Lung (tissue), 12 donors: ENCODE results near the gene GRAMD1A. TPM values are rescaled to one million over a fixed set of nuclear protein-coding genes. Genes with fewer than 3 reads are reported as not detected.
A peak's percentile ranks its signal among the peaks of the same experiment; 100 is the strongest.

Source experiments
- ATAC-seq: fragments of 200-7000 bp; cut with Tn5 transposase; one replicate; pipeline ENCODE4 v1.9.1; 2020; ENCODE audit warnings: moderate number of reproducible peaks; ENCODE audit not compliant: insufficient read depth, low FRiP score
- DNase-seq, 3 donors: peaks; one replicate each; pipeline ENCODE4 v3.0.0-alpha.2; 2013 to 2017
- H3K27ac ChIP-seq, 2 donors: one replicate each; pipeline ENCODE4 v1.5.1; 2013; ENCODE audit warnings: mild to moderate bottlenecking in 2 of 2, moderate library complexity in 2 of 2, control low read depth in 1 of 2, inconsistent platforms in 1 of 2, low read depth in 1 of 2, low read length in 1 of 2
- H3K27me3 ChIP-seq, 3 donors: one replicate each; pipeline ENCODE4 v1.5.1; 2013; ENCODE audit warnings: low read length in 2 of 3; ENCODE audit not compliant: control insufficient read depth in 3 of 3, insufficient read depth in 3 of 3
- H3K36me3 ChIP-seq, 4 donors: one replicate each; pipeline ENCODE4 v1.5.1; 2013; ENCODE audit warnings: low read length in 4 of 4, mild to moderate bottlenecking in 1 of 4, moderate library complexity in 1 of 4; ENCODE audit not compliant: control insufficient read depth in 4 of 4, insufficient read depth in 4 of 4
- H3K4me1 ChIP-seq, 5 donors: one replicate each; pipeline ENCODE4 v1.5.1; 2013; ENCODE audit warnings: low read length in 5 of 5, mild to moderate bottlenecking in 2 of 5, moderate library complexity in 1 of 5; ENCODE audit not compliant: control insufficient read depth in 5 of 5, insufficient read depth in 5 of 5
- H3K4me3 ChIP-seq: one replicate; pipeline ENCODE4 v1.5.1; 2013; ENCODE audit warnings: mild to moderate bottlenecking, control low read depth, moderate library complexity
- H3K9ac ChIP-seq, 2 donors: one replicate each; pipeline ENCODE4 v1.5.1; 2013; ENCODE audit warnings: low read length in 2 of 2, control low read depth in 1 of 2; ENCODE audit not compliant: insufficient read depth in 1 of 2
- H3K9me3 ChIP-seq, 4 donors: one replicate each; pipeline ENCODE4 v1.5.1; 2013; ENCODE audit warnings: low read length in 3 of 4, mild to moderate bottlenecking in 1 of 4, moderate library complexity in 1 of 4; ENCODE audit not compliant: control insufficient read depth in 4 of 4, insufficient read depth in 3 of 4
- CTCF ChIP-seq: IDR thresholded peaks from 2 replicates; pipeline ENCODE4 v1.5.1; 2012; ENCODE audit warnings: mild to moderate bottlenecking; ENCODE audit errors: control extremely low read depth, extremely low read depth
- WGBS, 2 donors: extraction: QIAGEN DNeasy Blood & Tissue Kit; methylation state at CpG; one replicate each; pipeline ENCODE4 v1.1.7; 2013; 5-methylcytosine and 5-hydroxymethylcytosine counted together
- polyA plus RNA-seq, 2 donors: library from polyadenylated mRNA; stranded (reverse); fragments of 200-250 nt; gene quantifications; one replicate each; pipeline ENCODE4 v1.2.1, GENCODE V29; 2013
- total RNA-seq, 2 donors: library from RNA; depleted of rRNA in 1 of 2; stranded (reverse); fragments of >200 nt in 1 of 2; gene quantifications; one replicate each; pipeline ENCODE4 v1.2.1, GENCODE V29; 2014 to 2021
- donor health status: control.
- donor health status: control.
- donor health status: Bipolar disorder and iron deficiency.
- donor health status: healthy.
- donor health status: DM: yes; HTN: yes; CAD: no.

Gene GRAMD1A
- total and polyA plus RNA-seq, 4 donors = 92.2 to 217 (median 133) TPM

GRCh38 chr19:35065574-35065973 is 65.5 kb downstream of the GRAMD1A start:
- Histone ChIP-seq H3K27me3 (no peaks in the 10 kb centered on the region), H3K4me3 (no peak overlapping the region), H3K9ac (no peak overlapping the region), H3K27ac (no peak overlapping the region), H3K4me1 (peaks cover 0 to 5% (median 0%) of the 10 kb centered on the region in 5 donors), H3K9me3 (peaks cover 0 to 3% (median 0%) of the 10 kb centered on the region in 4 donors), H3K36me3 (no peaks in the 10 kb centered on the region)
- ATAC-seq (no peak), DNase-seq (no peak)
- WGBS, 2 donors = 91 to 92% methylated on average over 9 to 10 of the region's 10 CpGs
- TF ChIP-seq CTCF = no peak

- no peak for DNase-seq
Measured at GRCh38 chr19:35066121-35066520, 66.0 kb downstream of the GRAMD1A start.

GRCh38 chr19:35066691-35067563 is 66.8 kb downstream of the GRAMD1A start:
- WGBS, 2 donors = 13 to 17% methylated on average over 13 to 14 of the region's 14 CpGs
- Histone ChIP-seq H3K36me3 (no peaks in the 10 kb centered on the region), H3K4me1 (peaks cover 0 to 5% (median 0%) of the 10 kb centered on the region in 5 donors), H3K27me3 (no peaks in the 10 kb centered on the region), H3K9me3 (peaks cover 0 to 5% (median 0%) of the 10 kb centered on the region in 4 donors), H3K27ac (no peak overlapping the region), H3K9ac (no peak overlapping the region), H3K4me3 (no peak overlapping the region)
- ATAC-seq (peak; percentile 73), DNase-seq (peak; percentile 82 to 87 (median 85))
- TF ChIP-seq CTCF = peak; percentile 65

More at GRCh38 chr19:35066121-35066520, 66.0 kb downstream of the GRAMD1A start:
- H3K36me3 ChIP-seq = no peaks in the 10 kb centered on the region
- no peak overlapping the region for H3K27ac ChIP-seq
- H3K4me3 ChIP-seq = no peak overlapping the region
- 91 to 94% methylated on average over 13 to 15 of the region's 15 CpGs for WGBS, 2 donors
- no peaks in the 10 kb centered on the region for H3K27me3 ChIP-seq
- peaks cover 0 to 5% (median 0%) of the 10 kb centered on the region in 4 donors for H3K9me3 ChIP-seq
- TF ChIP-seq CTCF = no peak
- H3K4me1 ChIP-seq = peaks cover 0 to 5% (median 0%) of the 10 kb centered on the region in 5 donors
- no peak overlapping the region for H3K9ac ChIP-seq
- no peak for ATAC-seq
